Transverse colon (tissue), 4 donors: Measurements from ENCODE around the gene HTT. TPM values are rescaled to one million over a fixed set of nuclear protein-coding genes. Genes with fewer than 3 reads are reported as not detected.

Source experiments
- DNase-seq: peaks from one replicate; pipeline ENCODE4 v3.0.0-alpha.2; 2019
- H3K27ac ChIP-seq, 4 donors: fragments of 200-600 bp; sonication (generic); 2 replicates each; pipeline ENCODE4 v1.5.1; 2016 to 2018; ENCODE audit warnings: inconsistent platforms in 4 of 4
- H3K27me3 ChIP-seq: fragments of 200-600 bp; sonication (generic); 2 replicates; pipeline ENCODE4 v1.5.1; 2017; ENCODE audit warnings: inconsistent platforms
- H3K36me3 ChIP-seq, 4 donors: fragments of 200-600 bp; sonication (generic); 2 replicates each; pipeline ENCODE4 v1.5.1; 2017 to 2019; ENCODE audit warnings: inconsistent platforms in 4 of 4
- H3K4me1 ChIP-seq, 4 donors: fragments of 200-600 bp; sonication (generic); 2 replicates each; pipeline ENCODE4 v1.5.1; 2017 to 2020; ENCODE audit warnings: inconsistent platforms in 4 of 4
- H3K4me3 ChIP-seq, 4 donors: fragments of 200-600 bp; sonication (generic); 1 replicate in 1 of 4; 2 replicates in 3 of 4; pipeline versions ENCODE4 v1.5.1 to v1.6.1; 2017 to 2019; ENCODE audit warnings: inconsistent platforms in 4 of 4
- H3K9me3 ChIP-seq, 2 donors: fragments of 200-600 bp; sonication (generic); 2 replicates each; pipeline ENCODE4 v1.5.1; 2017 to 2019; ENCODE audit warnings: inconsistent platforms in 2 of 2
- EP300 ChIP-seq: sonication (generic); formaldehyde crosslinking; IDR thresholded peaks from one replicate; pipeline ENCODE4 v1.6.1; 2017; ENCODE audit warnings: antibody characterized with exemption, low read depth
- POLR2A ChIP-seq: fragments of 450-650 bp; IDR thresholded peaks from one replicate; pipeline ENCODE4 v1.6.1; 2016; ENCODE audit warnings: antibody characterized with exemption, mild to moderate bottlenecking, moderate library complexity
- POLR2AphosphoS5 ChIP-seq, 3 donors: sonication (generic); formaldehyde crosslinking; IDR thresholded peaks; one replicate each; pipeline ENCODE4 v1.6.1; 2016; ENCODE audit warnings: antibody characterized with exemption in 3 of 3
- WGBS, 2 donors: methylation state at CpG; one replicate each; pipeline ENCODE4 v1.1.5; 2018; ENCODE audit warnings: low coverage in 1 of 2; 5-methylcytosine and 5-hydroxymethylcytosine counted together
- in situ Hi-C, 4 donors: fragments of 200-750 bp; cut with MboI; loops; one replicate each; pipeline versions ENCODE4 v1.15.0 to v1.15.1; 2017; ENCODE audit warnings: low sequenced_read_pairs in 3 of 4, low pct_ligation_motif_present in 1 of 4, low pct_unique_long_range_greater_than_20kb in 1 of 4
- intact Hi-C: fragments of 100-400 bp; cut with DNase I; formaldehyde crosslinking; loops from one replicate; pipeline ENCODE4 v1.15.1; 2023; ENCODE audit warnings: low total_unique reads
- total RNA-seq, 4 donors: library from RNA; depleted of rRNA; stranded (reverse); fragments of >200 nt; gene quantifications; one replicate each; pipeline ENCODE4 v1.1.0, GENCODE V29; 2016
- TF ChIP-seq, protein P1 (sequence below), 5 experiments: fragments of 200-600 bp in 3 of 5; fragments of 450-650 bp in 2 of 5; sonication (generic) in 3 of 5; IDR thresholded peaks; 1 replicate in 2 of 5; 2 replicates in 3 of 5; pipeline ENCODE4 v1.5.1; 2016 to 2017; ENCODE audit warnings: antibody characterized with exemption in 5 of 5, inconsistent platforms in 3 of 5, mild to moderate bottlenecking in 2 of 5, moderate library complexity in 1 of 5

HTT gene
- total RNA-seq, 4 donors from 2014 or later: 40.0 to 111 (median 79.4) TPM

DNA sequence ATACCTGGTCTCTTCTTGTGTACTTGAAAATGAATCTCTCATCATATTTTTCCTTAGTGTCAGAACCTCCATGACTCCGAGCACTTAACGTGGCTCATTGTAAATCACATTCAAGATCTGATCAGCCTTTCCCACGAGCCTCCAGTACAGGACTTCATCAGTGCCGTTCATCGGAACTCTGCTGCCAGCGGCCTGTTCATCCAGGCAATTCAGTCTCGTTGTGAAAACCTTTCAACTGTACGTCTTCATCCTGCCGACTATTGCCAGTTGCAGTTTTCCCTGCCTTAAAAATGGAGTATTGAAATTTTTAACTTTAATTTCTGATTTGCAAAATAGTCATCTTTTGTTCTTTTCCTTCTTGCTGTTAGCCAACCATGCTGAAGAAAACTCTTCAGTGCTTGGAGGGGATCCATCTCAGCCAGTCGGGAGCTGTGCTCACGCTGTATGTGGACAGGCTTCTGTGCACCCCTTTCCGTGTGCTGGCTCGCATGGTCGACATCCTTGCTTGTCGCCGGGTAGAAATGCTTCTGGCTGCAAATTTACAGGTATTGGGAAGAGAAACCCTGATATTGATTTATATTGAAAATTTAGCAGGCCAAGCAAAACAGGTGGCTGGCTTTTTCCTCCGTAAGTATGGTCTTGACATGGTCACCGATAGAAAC, 132.1 kb downstream of the HTT start:
- H3K36me3 ChIP-seq: peaks cover 0 to 38% (median 16%) of the 10 kb centered on the region in 4 donors
- intact Hi-C loops (no loop called here), in situ Hi-C loops (loop anchor here in 1 of 4 donors (25.0 kb wide), 1 partner anchor 231 kb away; the partner anchor contains the start of gene HGFAC)
- TF ChIP-seq POLR2A (no peak), POLR2AphosphoS5 (IDR thresholded peaks at IDR 0.05) (no peak), EP300 (no peak)
- TF ChIP-seq, protein P1, sequence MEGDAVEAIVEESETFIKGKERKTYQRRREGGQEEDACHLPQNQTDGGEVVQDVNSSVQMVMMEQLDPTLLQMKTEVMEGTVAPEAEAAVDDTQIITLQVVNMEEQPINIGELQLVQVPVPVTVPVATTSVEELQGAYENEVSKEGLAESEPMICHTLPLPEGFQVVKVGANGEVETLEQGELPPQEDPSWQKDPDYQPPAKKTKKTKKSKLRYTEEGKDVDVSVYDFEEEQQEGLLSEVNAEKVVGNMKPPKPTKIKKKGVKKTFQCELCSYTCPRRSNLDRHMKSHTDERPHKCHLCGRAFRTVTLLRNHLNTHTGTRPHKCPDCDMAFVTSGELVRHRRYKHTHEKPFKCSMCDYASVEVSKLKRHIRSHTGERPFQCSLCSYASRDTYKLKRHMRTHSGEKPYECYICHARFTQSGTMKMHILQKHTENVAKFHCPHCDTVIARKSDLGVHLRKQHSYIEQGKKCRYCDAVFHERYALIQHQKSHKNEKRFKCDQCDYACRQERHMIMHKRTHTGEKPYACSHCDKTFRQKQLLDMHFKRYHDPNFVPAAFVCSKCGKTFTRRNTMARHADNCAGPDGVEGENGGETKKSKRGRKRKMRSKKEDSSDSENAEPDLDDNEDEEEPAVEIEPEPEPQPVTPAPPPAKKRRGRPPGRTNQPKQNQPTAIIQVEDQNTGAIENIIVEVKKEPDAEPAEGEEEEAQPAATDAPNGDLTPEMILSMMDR (IDR thresholded peaks at IDR 0.05): no peak
- no peaks in the 10 kb centered on the region for H3K9me3 ChIP-seq
- no peaks in the 10 kb centered on the region for H3K27me3 ChIP-seq
- no peak overlapping the region for H3K27ac ChIP-seq
- no peak overlapping the region for H3K4me3 ChIP-seq
- WGBS, 2 donors: 93 to 94% methylated on average over 14 to 18 of the region's 18 CpGs
- DNase-seq: no peak
- H3K4me1 ChIP-seq: peaks cover 6 to 26% (median 11%) of the 10 kb centered on the region in 4 donors

DNA sequence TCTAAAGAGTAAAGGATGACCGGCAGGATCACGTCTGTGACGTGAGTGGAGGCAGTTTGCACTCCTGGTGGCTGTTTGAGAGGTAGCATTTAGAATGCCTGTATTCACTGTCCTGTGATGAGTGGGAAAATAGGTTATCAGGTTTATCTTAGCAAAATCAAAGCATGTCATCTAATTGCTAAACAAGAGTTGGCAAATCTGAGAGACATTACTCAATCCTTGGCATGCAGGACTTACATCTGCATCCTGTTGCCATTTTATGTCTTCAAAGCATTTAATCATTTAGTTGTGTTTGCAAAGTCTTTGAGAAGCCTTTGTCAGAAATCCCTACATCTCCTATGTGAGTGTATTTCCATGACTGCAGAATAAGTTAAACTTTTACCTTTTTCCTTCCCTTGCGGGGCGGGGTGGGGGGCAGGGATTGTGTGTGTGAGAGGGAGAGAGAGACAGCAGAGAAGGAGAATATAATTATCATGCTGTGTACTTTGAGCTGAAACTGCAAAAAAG, 133.1 kb downstream of the HTT start:
- Histone ChIP-seq H3K4me3 (no peak overlapping the region), H3K36me3 (peaks cover 0 to 45% (median 21%) of the 10 kb centered on the region in 4 donors), H3K4me1 (peaks cover 6 to 24% (median 11%) of the 10 kb centered on the region in 4 donors), H3K27me3 (no peaks in the 10 kb centered on the region), H3K9me3 (no peaks in the 10 kb centered on the region), H3K27ac (no peak overlapping the region)
- 83 to 87% methylated on average over 2 to 5 of the region's 5 CpGs for WGBS, 2 donors
- intact Hi-C loops: no loop called here
- no peak for DNase-seq
- in situ Hi-C loops: loop anchor here in 1 of 4 donors (25.0 kb wide), 1 partner anchor 230 kb away; the partner anchor contains the start of gene HGFAC
- TF ChIP-seq, protein P1 (IDR thresholded peaks at IDR 0.05): no peak
- TF ChIP-seq EP300 (no peak), POLR2AphosphoS5 (IDR thresholded peaks at IDR 0.05) (no peak), POLR2A (no peak)

DNA sequence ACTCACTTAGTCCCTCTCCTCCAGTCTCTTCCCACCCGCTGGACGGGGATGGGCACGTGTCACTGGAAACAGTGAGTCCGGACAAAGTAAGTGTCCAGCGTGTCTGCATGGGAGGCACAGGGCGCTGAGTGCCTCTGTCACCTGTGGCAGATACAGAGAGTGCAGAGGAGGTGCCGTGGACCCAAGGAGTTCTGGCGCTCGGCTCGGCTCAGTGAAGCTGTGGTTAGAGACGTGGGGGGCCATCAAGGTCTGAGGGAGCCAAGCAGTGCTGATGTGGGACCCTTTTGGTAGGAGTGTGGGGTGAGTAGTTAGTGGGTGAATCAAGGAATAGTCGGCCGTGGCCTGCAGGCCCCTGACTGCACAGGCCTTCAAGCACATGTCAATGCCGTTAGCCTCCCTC, 134.3 kb downstream of the HTT start:
- TF ChIP-seq POLR2AphosphoS5 (IDR thresholded peaks at IDR 0.05) (no peak), POLR2A (no peak), EP300 (no peak)
- TF ChIP-seq, protein P1 (IDR thresholded peaks at IDR 0.05): no peak
- DNase-seq: no peak
- H3K36me3 ChIP-seq: peaks cover 0 to 57% (median 25%) of the 10 kb centered on the region in 4 donors
- WGBS, 2 donors: 93 to 96% methylated on average over 3 to 14 of the region's 14 CpGs
- no peaks in the 10 kb centered on the region for H3K9me3 ChIP-seq
- H3K27ac ChIP-seq: no peak overlapping the region
- H3K4me3 ChIP-seq: no peak overlapping the region
- H3K4me1 ChIP-seq: peaks cover 3 to 11% (median 5%) of the 10 kb centered on the region in 4 donors
- H3K27me3 ChIP-seq: no peaks in the 10 kb centered on the region
- in situ Hi-C loops (loop anchor here in 1 of 4 donors (25.0 kb wide), 1 partner anchor 228 kb away; the partner anchor contains the start of gene HGFAC), intact Hi-C loops (no loop called here)

DNA sequence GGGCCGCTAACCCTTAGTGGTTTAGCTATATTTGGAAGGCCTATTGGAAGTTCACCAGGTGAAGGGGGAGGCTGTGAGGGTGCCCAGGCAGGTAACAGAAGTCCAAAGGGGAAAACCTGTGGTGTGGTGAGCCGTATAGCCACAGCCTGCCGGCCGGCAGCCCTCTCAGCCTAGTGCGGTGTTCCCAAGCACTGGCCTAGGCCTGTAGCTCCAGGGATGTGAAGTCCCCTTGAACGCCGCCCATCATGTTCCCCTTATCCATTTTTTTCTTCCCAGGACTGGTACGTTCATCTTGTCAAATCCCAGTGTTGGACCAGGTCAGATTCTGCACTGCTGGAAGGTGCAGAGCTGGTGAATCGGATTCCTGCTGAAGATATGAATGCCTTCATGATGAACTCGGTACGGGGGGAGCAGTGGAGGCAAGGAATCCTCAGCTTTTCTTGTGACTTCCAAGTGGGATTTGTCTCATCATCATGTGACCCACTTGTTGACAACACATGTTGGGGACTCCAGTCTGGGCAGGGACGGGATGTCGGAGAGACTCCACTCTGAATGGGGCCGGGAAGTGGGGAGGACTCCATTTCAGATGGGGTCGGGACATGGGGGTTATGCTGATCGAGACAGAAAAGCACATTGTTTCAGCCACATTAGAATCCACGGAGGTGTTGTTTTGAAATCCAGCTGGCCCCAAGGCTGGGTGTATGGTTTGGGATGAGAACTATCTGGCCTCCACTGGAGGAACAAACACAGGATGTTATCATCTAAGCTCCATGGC, 135.3 kb downstream of the HTT start:
- H3K9me3 ChIP-seq: no peaks in the 10 kb centered on the region
- DNase-seq: no peak
- intact Hi-C loops: no loop called here
- TF ChIP-seq, protein P1 (IDR thresholded peaks at IDR 0.05): no peak
- no peak for TF ChIP-seq EP300
- no peak for TF ChIP-seq POLR2AphosphoS5 (IDR thresholded peaks at IDR 0.05)
- TF ChIP-seq POLR2A: no peak
- H3K4me3 ChIP-seq: no peak overlapping the region
- no peak overlapping the region for H3K27ac ChIP-seq
- no peaks in the 10 kb centered on the region for H3K27me3 ChIP-seq
- 96 to 98% methylated on average over 10 to 17 of the region's 17 CpGs for WGBS, 2 donors
- in situ Hi-C loops: loop anchor here in 1 of 4 donors (25.0 kb wide), 1 partner anchor 228 kb away; the partner anchor contains the start of gene HGFAC
- peaks cover under 1 to 3% (median under 1%) of the 10 kb centered on the region in 4 donors for H3K4me1 ChIP-seq
- H3K36me3 ChIP-seq: peaks cover 0 to 65% (median 29%) of the 10 kb centered on the region in 4 donors
